Daoy (cell line): Measurements from ENCODE around the gene ZNF853. TPM values are rescaled to one million over a fixed set of nuclear protein-coding genes. Genes with fewer than 3 reads are reported as not detected.
"Not testable (repeated sequence)": the region's sequence is repeated elsewhere in the genome, so short reads cannot be mapped to it uniquely, and the experiment has no call there.

Source experiments
- DNase-seq: peaks from one replicate; pipeline ENCODE4 v3.0.0-alpha.2; 2015; ENCODE audit warnings: low read depth
- total RNA-seq: library from RNA; depleted of rRNA; stranded (reverse); fragments of >200 nt; shearing (Covaris generic); gene quantifications from 2 replicates; pipeline ENCODE4 v1.2.3, GENCODE V29; 2014

ZNF853 gene
- total RNA-seq, 1 experiment from 2014 or later: 1.1 TPM

DNA sequence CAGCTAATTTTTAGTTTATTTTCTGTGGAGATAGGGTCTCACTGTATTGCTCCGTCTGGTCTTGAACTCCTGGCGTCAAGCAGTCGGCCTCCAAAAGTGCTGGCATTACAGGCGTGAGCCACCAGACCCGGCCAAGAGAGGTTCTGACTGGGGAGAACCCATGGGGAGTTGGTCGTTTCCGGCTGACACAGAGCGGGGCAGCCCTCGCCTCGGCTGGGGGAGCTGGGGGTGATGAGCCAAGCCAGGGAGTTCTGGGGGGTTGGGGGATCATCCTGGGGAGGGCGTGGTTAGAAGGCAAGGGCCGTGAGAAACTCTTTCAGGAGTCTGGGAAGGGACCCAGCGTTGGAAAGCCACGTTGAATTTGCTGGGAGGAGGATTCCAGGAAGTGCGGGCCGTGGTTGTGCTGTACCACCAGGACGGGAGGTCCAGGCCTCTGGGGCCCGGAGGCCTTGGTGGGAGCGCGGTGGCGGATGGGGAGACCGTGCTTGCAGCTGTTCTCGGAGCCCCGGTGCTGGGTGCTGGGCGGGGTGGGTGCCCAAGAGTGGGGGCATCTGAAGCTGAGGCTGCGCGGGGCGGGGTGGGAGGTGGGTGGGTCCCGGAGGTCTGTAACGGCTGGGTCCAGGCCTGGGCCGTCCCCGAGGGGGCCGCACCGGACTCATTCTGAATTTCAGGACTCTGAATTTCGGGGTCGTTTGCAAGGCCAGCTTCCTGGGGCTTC lies 8.4 kb upstream of the ZNF853 start:
- DNase-seq: no peak

DNA sequence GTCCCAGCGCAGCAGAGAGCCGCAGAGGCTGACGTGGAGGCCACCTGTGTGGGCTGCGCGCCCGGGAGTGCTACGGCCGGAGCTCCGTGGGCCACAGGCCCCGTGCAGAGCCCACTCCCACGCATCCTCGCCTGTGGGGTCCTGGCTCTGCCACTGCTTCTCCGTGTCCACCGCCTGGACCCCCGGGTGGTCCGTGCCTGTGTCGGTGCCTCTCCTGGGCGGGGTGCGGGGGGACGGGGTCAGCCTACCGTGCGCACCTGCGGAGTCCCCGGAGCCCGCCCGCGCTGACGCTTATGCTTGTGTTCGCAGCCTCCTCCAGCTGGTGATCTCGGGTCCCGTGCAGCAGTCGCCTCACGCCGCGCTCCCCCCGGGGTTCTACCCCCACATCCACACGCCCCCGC lies 7.8 kb upstream of the ZNF853 start:
- DNase-seq: no peak

DNA sequence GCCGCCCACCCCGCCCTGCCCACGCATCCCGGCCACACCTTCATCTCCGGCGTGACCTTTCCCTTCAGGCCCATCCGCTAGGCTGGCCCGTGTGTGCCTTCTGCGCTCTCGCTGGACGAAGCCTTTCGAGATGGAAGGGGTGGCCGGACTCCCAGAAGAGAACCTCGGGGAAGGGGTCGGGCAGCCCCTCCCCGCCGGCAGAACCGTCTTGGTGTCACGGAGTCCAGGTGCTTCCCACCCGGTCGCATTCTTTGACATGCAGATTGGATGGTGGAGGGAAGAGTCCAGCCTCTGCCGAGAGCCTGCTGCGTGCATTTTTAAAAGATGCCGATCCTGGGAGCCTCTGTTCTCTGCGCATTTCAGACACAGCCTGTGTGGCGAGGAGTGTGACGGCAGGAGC lies 7.3 kb upstream of the ZNF853 start:
- DNase-seq: no peak

DNA sequence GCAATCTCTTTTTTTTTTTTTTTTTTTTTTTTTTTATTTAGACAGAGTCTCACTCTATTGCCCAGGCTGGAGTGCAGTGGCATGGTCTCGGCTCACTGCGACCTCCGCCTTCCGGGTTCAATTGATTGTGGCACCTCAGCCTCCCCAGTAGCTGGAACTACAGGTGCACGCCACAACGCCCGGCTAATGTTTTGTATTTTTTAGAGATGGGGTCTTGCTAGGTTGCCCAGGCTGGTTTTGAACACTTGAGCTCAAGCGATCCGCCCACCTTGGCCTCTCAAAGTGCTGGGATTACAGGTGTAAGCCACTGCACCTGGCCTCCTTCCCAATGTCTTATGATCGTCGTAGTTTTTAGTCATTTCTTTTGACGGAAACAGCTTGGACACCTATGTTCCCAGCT lies 6.6 kb upstream of the ZNF853 start:
- DNase-seq: no peak

DNA sequence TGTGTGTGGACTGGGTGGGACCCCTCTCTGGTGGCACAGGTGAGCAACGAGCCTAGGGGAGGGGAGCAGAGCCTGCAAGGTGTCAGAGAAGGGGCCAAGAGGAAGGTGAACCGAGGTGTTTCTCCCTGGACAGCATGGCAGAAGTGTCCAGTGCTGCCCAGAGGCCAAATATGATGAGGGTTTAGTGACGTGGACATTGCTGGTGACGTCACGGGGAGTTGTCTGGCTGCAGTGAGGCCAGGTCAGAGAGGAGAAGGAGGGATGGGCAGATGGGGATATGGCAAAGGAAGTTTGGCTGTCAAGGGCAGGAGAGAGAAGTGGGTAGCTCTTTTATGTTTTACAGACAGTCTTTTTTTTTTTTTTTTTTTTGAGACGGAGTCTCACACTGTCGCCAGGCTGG lies 2.6 kb upstream of the ZNF853 start:
- no peak for DNase-seq

DNA sequence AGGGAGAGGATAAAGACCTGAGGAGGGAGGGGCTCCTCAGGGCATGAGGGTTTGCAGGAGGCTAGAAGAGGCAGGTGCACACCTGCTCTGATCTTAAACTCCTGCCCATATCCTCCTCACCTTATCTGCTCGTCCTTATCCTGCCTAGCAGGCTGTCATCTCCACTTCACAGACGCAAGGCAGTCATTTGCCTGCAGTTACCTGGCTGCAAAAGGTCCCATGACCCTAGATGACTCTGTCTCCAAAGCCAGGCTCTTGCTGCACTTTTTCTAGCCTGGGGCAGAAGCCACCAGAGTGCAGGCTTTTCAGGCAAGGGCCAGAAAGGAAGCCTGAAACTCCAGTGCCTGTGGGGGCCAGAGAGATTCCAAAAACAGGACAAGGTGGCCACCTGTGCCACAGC lies 1.7 kb upstream of the ZNF853 start:
- DNase-seq: no peak

DNA sequence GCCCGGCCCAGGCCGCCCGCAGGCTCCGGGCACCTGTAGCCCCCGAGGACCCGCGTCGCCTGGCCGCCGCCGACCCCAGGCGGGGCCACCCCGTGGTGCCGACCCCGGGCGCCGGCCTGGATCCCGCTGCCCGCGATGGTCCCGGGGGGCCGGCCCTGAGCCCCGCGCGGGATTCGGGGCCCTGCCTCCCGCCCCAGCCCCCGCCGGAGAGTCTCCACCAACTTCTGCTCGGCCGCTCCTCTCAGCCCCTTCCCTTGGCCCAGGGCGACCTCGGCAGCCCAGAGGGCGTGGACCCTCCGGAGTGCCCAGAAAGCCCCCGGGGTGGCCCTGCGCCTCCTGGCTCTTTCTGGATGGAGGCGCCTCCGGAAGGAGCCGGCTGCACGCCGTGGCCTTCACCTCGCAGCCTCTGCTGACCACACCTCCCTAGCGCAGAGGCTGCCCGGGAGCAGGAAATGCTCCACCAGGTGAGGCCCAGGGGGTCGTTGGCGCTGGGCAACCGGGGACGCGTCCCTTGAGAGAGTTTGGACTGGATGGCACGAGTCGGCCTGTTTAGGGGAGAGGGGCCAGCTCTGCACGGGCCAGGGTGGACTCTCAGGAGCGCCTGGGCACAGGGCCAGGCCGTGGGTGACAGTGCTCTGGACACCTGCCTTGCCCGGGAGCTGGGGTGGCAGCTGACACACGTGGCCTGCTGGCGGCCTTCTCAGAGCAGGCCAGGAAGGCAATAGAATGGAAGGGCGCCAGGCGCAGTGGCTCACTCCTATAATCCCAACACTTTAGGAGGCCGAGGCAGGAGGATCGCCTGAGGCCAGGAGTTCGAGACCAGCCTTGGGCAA lies 529 bp downstream of the ZNF853 start:
- no peak for DNase-seq

DNA sequence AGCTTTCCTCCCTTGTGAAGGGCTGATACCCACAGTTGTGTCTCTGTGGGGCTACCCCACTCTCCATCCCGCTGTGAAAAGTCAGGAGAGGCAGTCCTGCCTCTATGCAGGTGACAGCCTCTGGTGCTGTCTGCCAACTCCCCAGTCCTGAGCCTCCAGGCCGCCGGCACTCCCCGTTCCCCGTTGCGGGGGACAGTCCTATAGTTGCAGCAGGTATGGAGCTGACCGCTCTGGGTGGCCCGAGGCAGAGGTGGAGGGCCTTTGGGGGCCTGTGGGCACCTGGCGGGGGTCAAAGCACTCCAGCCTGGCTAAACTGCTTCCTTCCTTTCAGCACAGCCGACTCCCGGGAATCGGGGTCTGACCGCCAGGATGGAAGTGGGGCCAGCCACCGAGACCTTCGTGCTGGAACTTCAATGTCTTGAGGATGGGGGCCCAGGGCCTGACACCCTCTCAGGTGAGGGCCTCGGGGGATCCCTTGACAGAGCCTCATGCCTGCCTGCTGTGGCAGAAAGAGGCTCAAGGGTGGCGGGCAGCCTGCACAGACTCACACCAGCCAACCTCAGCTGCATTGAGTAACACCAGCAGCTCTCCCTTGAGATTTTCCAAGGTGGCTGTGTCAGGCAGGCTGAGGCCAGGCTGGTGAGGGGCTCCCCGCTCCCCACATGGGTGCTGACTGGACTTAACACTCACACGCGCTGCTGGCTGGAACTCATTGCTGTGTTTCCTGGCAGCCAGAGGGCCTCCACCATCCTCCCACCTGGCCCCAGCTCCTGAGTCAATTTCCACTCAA lies 1.6 kb downstream of the ZNF853 start:
- DNase-seq: no peak

DNA sequence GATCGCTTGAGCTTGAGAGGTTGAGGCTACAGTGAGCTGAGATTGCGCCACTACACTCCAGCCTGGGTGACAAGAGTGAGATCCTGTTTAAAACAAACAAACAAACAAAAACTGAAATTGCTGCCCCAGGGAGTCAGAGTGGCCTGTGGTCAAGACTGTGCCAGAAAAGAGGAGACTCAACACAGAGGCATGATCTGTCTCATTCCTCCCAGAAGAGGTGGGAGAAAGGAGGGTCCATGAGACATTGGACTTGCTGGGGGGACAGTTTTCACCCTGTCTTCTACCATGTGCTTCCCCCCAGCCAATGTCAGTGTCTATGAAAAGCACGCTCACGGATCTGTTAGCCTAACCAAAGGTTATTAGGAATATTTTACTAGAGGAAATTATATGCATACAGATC lies 3.2 kb downstream of the ZNF853 start:
- no peak for DNase-seq

DNA sequence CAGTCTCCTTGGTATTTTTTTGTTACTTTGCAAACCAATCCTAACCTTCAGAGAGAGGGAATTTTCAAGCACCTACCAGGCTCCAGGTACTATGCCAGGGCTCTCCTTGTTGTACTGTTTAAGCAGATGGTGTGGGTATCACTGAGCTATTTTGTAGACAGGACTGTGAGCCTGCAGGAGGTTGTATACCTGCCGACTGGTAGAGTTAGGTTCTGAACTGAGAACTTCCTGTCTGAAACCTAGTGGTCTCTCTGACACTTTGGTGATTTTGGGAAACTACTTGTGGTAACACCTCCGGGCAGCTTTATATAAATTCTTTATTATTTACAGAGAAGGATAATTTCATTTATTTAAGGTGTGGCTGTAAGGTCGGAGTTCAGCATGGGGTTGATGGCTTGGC lies 4.6 kb downstream of the ZNF853 start:
- DNase-seq: no peak

DNA sequence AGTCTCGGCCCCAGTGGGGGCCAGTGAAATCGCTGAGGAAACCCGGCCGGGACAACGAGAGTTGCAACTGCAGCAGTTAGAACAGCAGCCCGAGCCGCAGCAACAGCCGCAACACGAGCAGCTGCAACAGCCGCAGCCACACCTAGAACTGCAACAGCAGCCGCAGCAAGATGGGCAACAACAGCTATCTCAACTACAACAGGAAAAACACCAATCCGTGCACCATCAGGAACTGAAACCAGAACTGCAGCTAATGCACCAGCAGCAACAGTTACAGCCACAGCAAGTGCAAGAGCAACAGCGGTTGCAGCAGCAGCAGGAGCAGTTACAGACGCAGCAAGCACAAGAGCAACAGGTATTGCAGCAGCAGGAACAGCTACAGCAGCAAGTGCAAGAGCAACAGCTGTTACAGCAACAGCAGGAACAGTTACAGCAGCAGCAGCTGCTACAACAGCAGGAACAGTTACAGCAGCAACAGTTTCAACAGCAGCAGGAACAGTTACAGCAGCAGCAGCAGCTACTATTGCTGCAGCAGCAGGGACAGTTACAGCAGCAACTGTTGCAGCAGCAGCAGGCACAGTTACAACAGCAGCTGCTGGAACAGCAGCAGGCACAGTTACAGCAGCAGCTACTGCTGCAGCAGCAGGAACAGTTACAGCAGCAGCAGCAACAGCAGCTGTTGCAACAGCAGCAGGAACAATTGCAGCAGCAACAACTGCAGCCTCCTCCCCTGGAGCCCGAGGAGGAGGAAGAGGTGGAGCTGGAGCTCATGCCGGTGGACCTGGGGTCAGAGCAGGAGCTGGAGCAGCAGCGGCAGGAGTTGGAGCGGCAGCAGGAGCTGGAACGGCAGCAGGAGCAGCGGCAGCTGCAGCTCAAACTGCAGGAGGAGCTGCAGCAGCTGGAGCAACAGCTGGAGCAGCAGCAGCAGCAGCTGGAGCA lies 6.1 kb downstream of the ZNF853 start:
- DNase-seq: no peak

DNA sequence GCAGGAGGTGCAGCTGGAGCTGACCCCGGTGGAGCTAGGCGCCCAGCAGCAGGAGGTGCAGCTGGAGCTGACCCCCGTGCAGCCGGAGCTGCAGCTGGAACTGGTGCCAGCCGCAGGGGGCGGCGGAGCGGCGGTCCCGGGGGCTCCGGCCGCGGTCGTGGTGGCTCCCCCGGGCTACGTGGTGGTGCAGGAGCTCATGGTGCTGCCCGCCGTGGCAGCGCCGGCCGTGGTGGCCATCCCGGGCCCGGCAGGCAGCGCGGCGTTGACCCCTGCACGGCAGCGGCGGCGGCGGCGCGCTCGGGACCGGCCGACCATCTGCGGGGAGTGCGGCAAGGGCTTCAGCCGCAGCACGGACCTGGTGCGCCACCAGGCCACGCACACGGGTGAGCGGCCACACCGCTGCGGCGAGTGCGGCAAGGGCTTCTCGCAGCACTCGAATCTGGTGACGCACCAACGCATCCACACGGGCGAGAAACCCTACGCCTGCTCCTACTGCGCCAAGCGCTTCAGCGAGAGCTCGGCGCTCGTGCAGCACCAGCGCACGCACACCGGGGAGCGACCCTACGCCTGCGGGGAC lies 6.8 kb downstream of the ZNF853 start:
- DNase-seq: no peak

DNA sequence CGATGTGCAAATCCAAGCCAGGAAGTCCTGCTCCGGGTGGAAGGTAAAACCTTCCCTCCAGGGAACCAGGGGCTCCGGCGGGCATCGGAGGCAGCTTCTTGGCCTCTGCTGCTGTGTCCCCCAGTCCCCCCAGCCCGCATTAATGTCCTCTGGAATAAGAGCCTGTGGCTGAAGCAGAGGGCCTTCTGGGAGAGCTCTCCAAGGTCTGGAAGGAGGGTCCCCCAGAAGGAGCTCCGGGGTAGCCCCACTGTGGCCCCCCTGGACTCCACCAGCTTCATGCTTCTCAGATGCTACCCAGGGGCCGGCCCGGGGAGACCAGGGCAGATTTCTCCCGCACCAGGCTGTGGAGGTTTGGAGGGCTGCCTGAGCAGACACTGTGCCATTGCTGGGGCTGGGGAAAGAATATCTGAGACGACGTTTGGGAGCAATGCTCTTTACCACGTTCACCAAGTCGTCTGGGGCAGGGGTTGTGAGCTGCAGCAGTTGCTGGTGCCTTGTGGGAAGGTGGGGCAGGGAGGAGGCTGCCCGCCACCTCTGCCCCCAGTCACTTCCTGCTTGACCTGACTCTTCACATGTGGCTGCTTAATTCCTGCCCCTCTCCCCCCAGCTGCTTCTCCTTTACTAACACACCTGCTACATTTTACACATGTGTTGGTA lies 8.3 kb downstream of the ZNF853 start:
- DNase-seq: no peak

DNA sequence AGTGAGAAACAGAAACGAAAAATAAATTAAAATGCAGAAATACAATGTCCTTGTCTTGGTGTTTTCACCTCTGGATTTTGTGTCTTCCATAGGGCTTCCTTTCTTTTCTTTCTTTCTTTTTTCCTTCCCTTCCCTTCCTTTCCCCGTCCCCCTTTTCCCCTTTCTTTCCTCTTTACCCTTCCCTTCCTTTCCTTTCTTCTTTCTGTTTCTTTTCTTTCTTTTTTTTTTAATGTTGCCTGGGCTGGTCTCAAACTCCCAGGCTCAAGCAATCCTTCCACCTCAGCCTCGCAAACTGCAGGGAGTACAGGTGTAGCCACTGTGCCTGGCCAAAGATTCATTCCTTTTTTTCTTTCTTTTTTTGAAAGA lies 8.8 kb downstream of the ZNF853 start:
- no peak for DNase-seq

DNA sequence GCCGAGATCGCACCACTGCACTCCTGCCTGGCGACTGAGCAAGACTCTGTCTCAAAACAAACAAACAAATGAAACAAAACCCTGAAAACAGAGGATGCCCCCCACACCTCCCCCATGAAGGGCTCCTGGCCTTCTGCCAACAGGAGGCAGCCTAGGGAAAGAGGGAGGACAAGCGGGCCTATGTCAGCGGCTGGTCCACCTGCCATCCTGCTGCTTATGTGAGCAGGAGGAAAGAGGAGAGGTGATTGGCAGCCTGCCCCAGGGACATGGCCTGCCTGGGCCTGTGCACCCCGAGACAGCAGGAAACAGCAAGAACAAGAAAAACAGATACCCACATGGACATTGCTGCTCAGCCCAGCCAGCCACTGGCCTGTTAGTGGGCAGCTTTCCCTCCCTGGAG lies 12.6 kb downstream of the ZNF853 start:
- DNase-seq: no peak

DNA sequence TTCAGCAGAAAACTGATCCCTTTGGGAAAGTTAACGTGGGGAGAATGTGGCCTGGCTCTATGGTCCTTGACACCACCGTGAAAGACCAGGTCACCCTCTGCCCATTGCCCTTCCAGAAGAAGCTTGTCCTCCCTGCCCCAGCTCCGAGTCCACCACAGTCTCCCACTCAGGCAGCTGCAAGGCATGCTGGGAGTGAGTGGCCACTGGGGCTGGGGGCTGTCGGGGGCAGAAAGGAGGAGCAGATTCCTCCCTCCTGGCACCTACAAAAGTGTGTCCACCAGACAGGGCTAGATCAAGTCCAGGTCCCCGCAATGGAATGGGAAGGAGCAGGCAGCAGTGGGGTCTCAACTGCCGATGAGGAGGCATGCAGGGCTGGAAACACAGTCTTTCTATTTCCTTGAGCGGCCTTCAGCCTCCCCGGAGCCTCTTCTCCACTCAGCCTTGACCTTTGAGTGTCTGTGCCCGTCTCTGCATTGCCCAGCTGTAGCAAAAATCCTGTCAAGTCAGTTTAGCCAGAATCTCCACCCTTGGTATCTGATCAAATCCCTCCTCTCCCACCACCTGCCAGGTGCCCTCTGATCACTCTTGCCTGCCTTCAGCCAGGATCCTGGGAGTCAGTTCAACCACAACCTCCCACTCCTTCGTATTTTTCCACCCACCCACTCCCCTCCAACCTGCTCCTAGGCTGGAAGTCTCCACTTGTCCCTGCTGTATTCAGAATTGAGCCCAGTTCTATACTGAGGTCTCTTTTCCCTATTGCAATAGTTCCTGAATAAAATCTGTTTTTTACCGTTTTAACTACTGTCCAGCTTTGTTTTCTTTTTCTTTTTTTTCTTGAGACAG lies 14.8 kb downstream of the ZNF853 start:
- no peak for DNase-seq

DNA sequence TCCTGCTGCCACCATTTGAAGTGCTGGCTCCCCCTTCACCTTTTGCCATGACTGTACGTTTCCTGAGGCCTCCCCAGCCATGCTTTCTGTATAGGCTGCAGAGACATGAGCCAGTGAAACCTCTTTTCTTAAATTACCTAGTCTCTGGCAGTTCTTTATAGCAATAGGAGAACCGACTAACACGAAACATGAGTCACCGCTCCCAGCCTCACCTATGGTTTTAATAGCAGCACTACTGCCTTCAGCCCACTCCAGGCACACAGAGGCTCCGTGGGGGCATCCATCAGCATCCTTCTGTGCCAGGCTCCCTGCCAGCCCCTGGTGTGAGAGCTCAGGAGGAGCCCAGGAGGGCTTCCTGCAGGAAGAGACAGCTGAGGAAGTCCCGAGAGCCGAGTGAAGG lies 16.2 kb downstream of the ZNF853 start:
- no peak for DNase-seq

DNA sequence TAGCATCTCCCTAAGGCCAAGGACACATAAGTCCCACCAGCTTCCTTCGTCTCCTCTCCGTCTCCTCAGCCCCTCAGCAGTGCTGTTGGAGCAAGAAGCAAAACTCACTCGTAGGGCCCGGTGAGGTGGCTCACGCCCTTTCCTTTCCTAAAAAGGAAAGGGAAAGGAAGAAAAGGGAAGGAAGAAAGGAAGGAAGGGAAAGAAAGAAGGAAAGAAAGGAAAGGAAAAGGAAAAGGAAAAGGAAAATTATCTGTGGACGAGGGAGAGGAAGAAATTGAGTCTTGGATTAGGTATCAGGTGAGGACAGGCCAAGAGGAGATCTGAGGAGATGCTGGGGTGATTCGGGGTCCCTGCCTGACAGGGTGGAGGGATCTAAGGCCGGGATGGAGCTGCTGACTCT lies 18.6 kb downstream of the ZNF853 start:
- DNase-seq: no peak

DNA sequence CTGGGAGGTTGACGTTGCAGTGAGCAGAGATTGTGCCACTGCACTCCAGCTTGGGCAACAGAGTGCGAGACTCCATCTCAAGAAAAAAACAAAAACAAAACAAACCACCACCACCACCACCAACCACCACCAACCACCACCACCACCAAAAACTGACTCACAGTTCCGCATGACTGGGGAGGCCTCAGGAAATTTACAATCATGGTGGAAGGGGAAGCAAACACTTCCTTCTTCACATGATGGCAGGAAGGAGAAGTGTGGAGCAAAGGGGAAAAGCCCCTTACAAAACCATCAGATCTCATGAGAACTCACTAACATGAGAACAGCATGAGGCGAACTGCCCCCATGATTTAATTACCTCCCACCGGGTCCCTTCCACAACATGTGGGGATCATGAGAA lies 19.6 kb downstream of the ZNF853 start:
- not testable (repeated sequence) for DNase-seq
